Measurements from ENCODE around the gene EGLN2.
"Not testable (repeated sequence)": the region's sequence is repeated elsewhere in the genome, so short reads cannot be mapped to it uniquely, and the experiment has no call there.

EGLN2 gene

GRCh38 chr19:40805258-40805868 is 6.4 kb downstream of the EGLN2 start:
- peaks cover 74% of the 10 kb centered on the region for H3K4me1 ChIP-seq (ENCODE audit: control insufficient read depth, insufficient read depth, low read length)
- H3K36me3 ChIP-seq (ENCODE audit: control insufficient read depth, insufficient read depth, low read length): peaks cover 16% of the 10 kb centered on the region
- H3K4me3 ChIP-seq (ENCODE audit: low read length): no peak overlapping the region
- peak overlapping the region; percentile 36 for H3K9ac ChIP-seq (ENCODE audit: low read length)
- H3K9me3 ChIP-seq (ENCODE audit: control insufficient read depth, low read length): no peaks in the 10 kb centered on the region
- H3K27me3 ChIP-seq (ENCODE audit: control insufficient read depth, insufficient read depth, low read length): no peaks in the 10 kb centered on the region

GRCh38 chr19:40806423-40807146 is 7.6 kb downstream of the EGLN2 start:
- Histone ChIP-seq H3K27me3 (ENCODE audit: control insufficient read depth, insufficient read depth, low read length) (no peaks in the 10 kb centered on the region), H3K36me3 (ENCODE audit: control insufficient read depth, insufficient read depth, low read length) (peaks cover 16% of the 10 kb centered on the region), H3K4me3 (ENCODE audit: low read length) (no peak overlapping the region), H3K9ac (ENCODE audit: low read length) (peak overlapping the region; percentile 7), H3K9me3 (ENCODE audit: control insufficient read depth, low read length) (no peaks in the 10 kb centered on the region), H3K4me1 (ENCODE audit: control insufficient read depth, insufficient read depth, low read length) (peaks cover 68% of the 10 kb centered on the region)

GRCh38 chr19:40807147-40808020 is 8.4 kb downstream of the EGLN2 start:
- Histone ChIP-seq H3K36me3 (ENCODE audit: control insufficient read depth, insufficient read depth, low read length) (peaks cover 16% of the 10 kb centered on the region), H3K4me1 (ENCODE audit: control insufficient read depth, insufficient read depth, low read length) (peaks cover 62% of the 10 kb centered on the region), H3K9ac (ENCODE audit: low read length) (no peak overlapping the region)

GRCh38 chr19:40808021-40808325 is 9.0 kb downstream of the EGLN2 start:
- Histone ChIP-seq H3K4me1 (ENCODE audit: control insufficient read depth, insufficient read depth, low read length) (peaks cover 56% of the 10 kb centered on the region), H3K4me3 (ENCODE audit: low read length) (no peak overlapping the region), H3K9ac (ENCODE audit: low read length) (no peak overlapping the region), H3K36me3 (ENCODE audit: control insufficient read depth, insufficient read depth, low read length) (peaks cover 16% of the 10 kb centered on the region), H3K9me3 (ENCODE audit: control insufficient read depth, low read length) (no peaks in the 10 kb centered on the region), H3K27me3 (ENCODE audit: control insufficient read depth, insufficient read depth, low read length) (peaks cover 4% of the 10 kb centered on the region)

More at GRCh38 chr19:40807147-40808020, 8.4 kb downstream of the EGLN2 start:
- Histone ChIP-seq H3K4me3 (ENCODE audit: low read length) (no peak overlapping the region), H3K27me3 (ENCODE audit: control insufficient read depth, insufficient read depth, low read length) (peaks cover 4% of the 10 kb centered on the region), H3K9me3 (ENCODE audit: control insufficient read depth, low read length) (no peaks in the 10 kb centered on the region)

- H3K9ac ChIP-seq (ENCODE audit: low read length): no peak overlapping the region
- H3K36me3 ChIP-seq (ENCODE audit: control insufficient read depth, insufficient read depth, low read length): peaks cover 16% of the 10 kb centered on the region
- peaks cover 4% of the 10 kb centered on the region for H3K27me3 ChIP-seq (ENCODE audit: control insufficient read depth, insufficient read depth, low read length)
- H3K4me1 ChIP-seq (ENCODE audit: control insufficient read depth, insufficient read depth, low read length): peaks cover 51% of the 10 kb centered on the region
- no peak overlapping the region for H3K4me3 ChIP-seq (ENCODE audit: low read length)
- no peaks in the 10 kb centered on the region for H3K9me3 ChIP-seq (ENCODE audit: control insufficient read depth, low read length)
Measured at GRCh38 chr19:40808497-40808896, 9.5 kb downstream of the EGLN2 start.

GRCh38 chr19:40809358-40810086 is 10.5 kb downstream of the EGLN2 start:
- no peak overlapping the region for H3K4me3 ChIP-seq (ENCODE audit: low read length)

GRCh38 chr19:40810160-40810559 is 11.2 kb downstream of the EGLN2 start:
- peaks cover 16% of the 10 kb centered on the region for H3K36me3 ChIP-seq (ENCODE audit: control insufficient read depth, insufficient read depth, low read length)
- peaks cover 34% of the 10 kb centered on the region for H3K4me1 ChIP-seq (ENCODE audit: control insufficient read depth, insufficient read depth, low read length)
- peaks cover 4% of the 10 kb centered on the region for H3K27me3 ChIP-seq (ENCODE audit: control insufficient read depth, insufficient read depth, low read length)
- H3K9ac ChIP-seq (ENCODE audit: low read length): peak overlapping the region; percentile 22
- H3K4me3 ChIP-seq (ENCODE audit: low read length): no peak overlapping the region
- no peaks in the 10 kb centered on the region for H3K9me3 ChIP-seq (ENCODE audit: control insufficient read depth, low read length)

More at GRCh38 chr19:40809358-40810086, 10.5 kb downstream of the EGLN2 start:
- Histone ChIP-seq H3K9ac (ENCODE audit: low read length) (no peak overlapping the region), H3K9me3 (ENCODE audit: control insufficient read depth, low read length) (no peaks in the 10 kb centered on the region), H3K4me1 (ENCODE audit: control insufficient read depth, insufficient read depth, low read length) (peaks cover 41% of the 10 kb centered on the region), H3K36me3 (ENCODE audit: control insufficient read depth, insufficient read depth, low read length) (peaks cover 16% of the 10 kb centered on the region), H3K27me3 (ENCODE audit: control insufficient read depth, insufficient read depth, low read length) (peaks cover 4% of the 10 kb centered on the region)

GRCh38 chr19:40810649-40811408 is 11.8 kb downstream of the EGLN2 start:
- H3K9me3 ChIP-seq (ENCODE audit: control insufficient read depth, low read length); H3K4me3 ChIP-seq (ENCODE audit: low read length); H3K27me3 ChIP-seq (ENCODE audit: control insufficient read depth, insufficient read depth, low read length): not testable (repeated sequence)
- Histone ChIP-seq H3K9ac (ENCODE audit: low read length) (peak overlapping the region; percentile 47), H3K36me3 (ENCODE audit: control insufficient read depth, insufficient read depth, low read length) (peaks cover 16% of the 10 kb centered on the region), H3K4me1 (ENCODE audit: control insufficient read depth, insufficient read depth, low read length) (peaks cover 28% of the 10 kb centered on the region)

- Histone ChIP-seq H3K4me1 (ENCODE audit: control insufficient read depth, insufficient read depth, low read length) (peaks cover 19% of the 10 kb centered on the region), H3K9ac (ENCODE audit: low read length) (peak overlapping the region; percentile 47), H3K36me3 (ENCODE audit: control insufficient read depth, insufficient read depth, low read length) (peaks cover 16% of the 10 kb centered on the region), H3K27me3 (ENCODE audit: control insufficient read depth, insufficient read depth, low read length) (peaks cover 4% of the 10 kb centered on the region), H3K9me3 (ENCODE audit: control insufficient read depth, low read length) (no peaks in the 10 kb centered on the region), H3K4me3 (ENCODE audit: low read length) (no peak overlapping the region)
Measured at GRCh38 chr19:40811478-40812341, 12.7 kb downstream of the EGLN2 start.

GRCh38 chr19:40812571-40812970 is 13.6 kb downstream of the EGLN2 start:
- not testable (repeated sequence) for H3K27me3 ChIP-seq (ENCODE audit: control insufficient read depth, insufficient read depth, low read length); H3K9me3 ChIP-seq (ENCODE audit: control insufficient read depth, low read length); H3K9ac ChIP-seq (ENCODE audit: low read length); H3K4me3 ChIP-seq (ENCODE audit: low read length); H3K36me3 ChIP-seq (ENCODE audit: control insufficient read depth, insufficient read depth, low read length)
- peaks cover 12% of the 10 kb centered on the region for H3K4me1 ChIP-seq (ENCODE audit: control insufficient read depth, insufficient read depth, low read length)

All from mucosa of stomach (tissue), 1 donor.